ENCODE results near the gene CSNK1A1L. TPM values are rescaled to one million over a fixed set of nuclear protein-coding genes. Genes with fewer than 3 reads are reported as not detected.

Gene CSNK1A1L
- total and polyA plus RNA-seq, 2 of the 8 experiments (the other 6 are each of a cell fraction or from before 2014, with no cell fraction given), result not detected

DNA sequence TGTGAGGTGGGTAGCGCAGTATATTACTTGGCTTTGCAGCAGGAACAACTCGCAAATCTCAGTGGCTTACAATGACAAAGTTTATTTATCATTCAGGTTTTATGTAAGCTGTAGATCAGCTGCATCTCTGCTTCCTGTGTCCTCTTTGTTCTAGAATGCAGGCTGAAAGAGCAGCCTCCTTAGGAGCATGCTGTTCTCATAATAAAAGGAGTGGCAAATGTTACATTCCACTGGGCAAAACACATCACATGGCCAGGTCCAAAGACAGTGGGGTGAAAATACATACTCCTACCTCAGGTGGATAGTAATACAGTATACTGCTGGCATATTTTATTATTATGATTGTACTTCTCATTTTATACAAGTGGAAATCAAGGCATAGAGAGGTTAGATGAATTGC is 1.2 kb upstream of the CSNK1A1L start:
- H4K8ac ChIP-seq (ENCODE audit: extremely low read depth, insufficient read depth, low read length), result no peak overlapping the region
- H3K9me3 ChIP-seq (ENCODE audit: insufficient read depth in 2 of 2, low read depth in 1 of 2, low read length in 1 of 2), result peaks cover 0 to 6% of the 10 kb centered on the region in 2 experiments; a peak in 1 of 4 replicates
- no peak overlapping the region; a peak in 1 of 7 replicates for H3K9ac ChIP-seq (replicated peaks in 1 of 4; ENCODE audit: extremely low read depth in 1 of 4, low read depth in 3 of 4, low read length in 3 of 4)
- no peaks in the 10 kb centered on the region for H3K79me1 ChIP-seq (ENCODE audit: low read depth, low read length)
- TF ChIP-seq, protein P1, sequence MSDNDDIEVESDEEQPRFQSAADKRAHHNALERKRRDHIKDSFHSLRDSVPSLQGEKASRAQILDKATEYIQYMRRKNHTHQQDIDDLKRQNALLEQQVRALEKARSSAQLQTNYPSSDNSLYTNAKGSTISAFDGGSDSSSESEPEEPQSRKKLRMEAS (IDR thresholded peaks at IDR 0.05), result peak; percentile 21; the same call in 1 of the 2 replicates
- TF ChIP-seq SRF (IDR thresholded peaks at IDR 0.05; ENCODE audit: low read depth, low read length), result no peak
- TF ChIP-seq, protein P2, sequence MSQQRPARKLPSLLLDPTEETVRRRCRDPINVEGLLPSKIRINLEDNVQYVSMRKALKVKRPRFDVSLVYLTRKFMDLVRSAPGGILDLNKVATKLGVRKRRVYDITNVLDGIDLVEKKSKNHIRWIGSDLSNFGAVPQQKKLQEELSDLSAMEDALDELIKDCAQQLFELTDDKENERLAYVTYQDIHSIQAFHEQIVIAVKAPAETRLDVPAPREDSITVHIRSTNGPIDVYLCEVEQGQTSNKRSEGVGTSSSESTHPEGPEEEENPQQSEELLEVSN (IDR thresholded peaks at IDR 0.05), result peak; percentile 33; the same call in 1 of the 2 replicates
- no peak overlapping the region for H3K4ac ChIP-seq (replicated peaks; ENCODE audit: insufficient read length, low read depth, low read length)
- no peak overlapping the region for H4K91ac ChIP-seq (replicated peaks; ENCODE audit: insufficient read length, low read length)
- no peak overlapping the region for H3K4me3 ChIP-seq (ENCODE audit: extremely low read depth in 1 of 4, insufficient read depth in 2 of 4, low read depth in 3 of 4, low read length in 4 of 4)
- DNase-seq (ENCODE audit: low read depth in 1 of 2, low spot score in 2 of 2) (no peak), FAIRE-seq (peak; percentile 60)
- H2BK15ac ChIP-seq (ENCODE audit: low read length), result no peak overlapping the region
- peak overlapping the region; percentile 44; the same call in 1 of the 2 replicates for H3K18ac ChIP-seq (ENCODE audit: extremely low read depth, low read length)
- no peak overlapping the region for H3K27ac ChIP-seq (ENCODE audit: low read depth, low read length)
- peak overlapping the region; percentile 60; the same call in 1 of the 2 replicates for H2BK12ac ChIP-seq (ENCODE audit: low read depth, low read length)
- H3K4me1 ChIP-seq (replicated peaks in 1 of 4; ENCODE audit: control insufficient read depth in 3 of 4, insufficient read depth in 4 of 4, low read length in 3 of 4), result peaks cover 0 to 5% (median 2%) of the 10 kb centered on the region in 4 experiments; a peak in 2 of 7 replicates
- H3K23me2 ChIP-seq (ENCODE audit: low read depth, low read length), result no peaks in the 10 kb centered on the region
- no peak overlapping the region for H3K23ac ChIP-seq (ENCODE audit: insufficient read length)
- H4K20me1 ChIP-seq (replicated peaks in 1 of 2; ENCODE audit: control insufficient read depth in 1 of 2, insufficient read depth in 2 of 2, low read length in 2 of 2), result no peaks in the 10 kb centered on the region
- no peak overlapping the region for H2BK5ac ChIP-seq (ENCODE audit: low read depth, low read length)
- CTCF ChIA-PET (ENCODE audit: partially characterized antibody), result interaction anchor here (0.8 to 1.2 kb wide), 3 partner anchors 32 to 494 kb away, joined by 3 read pairs; no protein-coding TSS in a partner anchor
- no peaks in the 10 kb centered on the region for H3K36me3 ChIP-seq (ENCODE audit: control insufficient read depth in 2 of 4, insufficient read depth in 4 of 4, low read length in 3 of 4)
- H3K4me2 ChIP-seq (ENCODE audit: insufficient read depth in 1 of 2, low read depth in 2 of 2, low read length in 2 of 2), result 0 out of 4 replicates have a peak overlapping the region, but pooled peaks have one; percentile 19 to 27
- H2AFZ ChIP-seq (ENCODE audit: low read length), result peak overlapping the region; percentile 75; the same call in 1 of the 2 replicates
- H2BK20ac ChIP-seq (ENCODE audit: low read length), result 0 out of 2 replicates have a peak overlapping the region, but pooled peaks have one; percentile 57
- no peaks in the 10 kb centered on the region for H3K27me3 ChIP-seq (replicated peaks in 1 of 4; ENCODE audit: control insufficient read depth in 3 of 4, extremely low read depth in 1 of 4, insufficient read depth in 3 of 4, low read length in 3 of 4)
- 71% methylated on average over 2 of the region's 2 CpGs; no CpG with 5 or more reads in 1 of the 2 experiments for WGBS, 2 experiments (ENCODE audit: extremely low coverage in 1 of 2, insufficient coverage in 1 of 2, insufficient read length in 1 of 2, insufficient replicate concordance in 2 of 2, low coverage in 1 of 2, low lambda C conversion rate in 2 of 2, missing lambda C conversion rate in 1 of 2)
- H3K56ac ChIP-seq (replicated peaks; ENCODE audit: insufficient read length, low read depth, low read length), result no peak overlapping the region
- no peak overlapping the region for H4K5ac ChIP-seq (ENCODE audit: insufficient read length, low read depth, low read length)
- POLR2A ChIA-PET (ENCODE audit: partially characterized antibody), result interaction anchor here (1.0 kb wide), 1 partner anchor 9 kb away, joined by 3 read pairs; no protein-coding TSS in a partner anchor
- no peak overlapping the region for H2AK5ac ChIP-seq (ENCODE audit: low read depth, low read length)
- no peaks in the 10 kb centered on the region for H3K79me2 ChIP-seq (ENCODE audit: control insufficient read depth in 1 of 2, insufficient read depth in 2 of 2, low read length in 2 of 2)
- no peak overlapping the region for H2BK120ac ChIP-seq (replicated peaks; ENCODE audit: low read depth, low read length)
- no peak overlapping the region for H3K14ac ChIP-seq (ENCODE audit: insufficient read length)

Data from H1 (cell line).